ENCODE data around the gene CTNS.

GRCh38 chr17:3678821-3679530, 42.4 kb downstream of the CTNS start:
- TF ChIP-seq CTCF (IDR thresholded peaks at IDR 0.05) = no peak
- no peak for TF ChIP-seq POLR2A (IDR thresholded peaks at IDR 0.05)
- no peak for TF ChIP-seq EP300 (IDR thresholded peaks at IDR 0.05)
